ENCODE data around the gene CD2.

Gene CD2

GRCh38 chr1:116762781-116763115 lies 8.5 kb downstream of the CD2 start:
- TF ChIP-seq CTCF (IDR thresholded peaks at IDR 0.05; ENCODE audit: low read depth, low read length, missing control alignments), result no peak
- H3K4me3 ChIP-seq (ENCODE audit: low read depth, low read length), result no peak overlapping the region
- in situ Hi-C loops (cut with HindIII; ENCODE audit: low sequenced_read_pairs), result no loop called here
- no peak for DNase-seq (ENCODE audit: low read depth)

- H3K4me3 ChIP-seq (ENCODE audit: low read depth, low read length), result no peak overlapping the region
- DNase-seq (ENCODE audit: low read depth), result no peak
- no peak for TF ChIP-seq CTCF (IDR thresholded peaks at IDR 0.05; ENCODE audit: low read depth, low read length, missing control alignments)
- in situ Hi-C loops (cut with HindIII; ENCODE audit: low sequenced_read_pairs), result no loop called here
These were observed 9.0 kb downstream of the CD2 start for GRCh38 chr1:116763116-116763786.

GRCh38 chr1:116763787-116764465 lies 9.7 kb downstream of the CD2 start:
- no peak for DNase-seq (ENCODE audit: low read depth)
- H3K4me3 ChIP-seq (ENCODE audit: low read depth, low read length), result no peak overlapping the region
- in situ Hi-C loops (cut with HindIII; ENCODE audit: low sequenced_read_pairs), result no loop called here
- peak; percentile 49 for TF ChIP-seq CTCF (IDR thresholded peaks at IDR 0.05; ENCODE audit: low read depth, low read length, missing control alignments)

GRCh38 chr1:116764466-116764898 lies 10.3 kb downstream of the CD2 start:
- DNase-seq (ENCODE audit: low read depth), result no peak
- no peak overlapping the region for H3K4me3 ChIP-seq (ENCODE audit: low read depth, low read length)
- in situ Hi-C loops (cut with HindIII; ENCODE audit: low sequenced_read_pairs), result no loop called here
- TF ChIP-seq CTCF (IDR thresholded peaks at IDR 0.05; ENCODE audit: low read depth, low read length, missing control alignments), result no peak

GRCh38 chr1:116764906-116765862 lies 11.0 kb downstream of the CD2 start:
- no peak for TF ChIP-seq CTCF (IDR thresholded peaks at IDR 0.05; ENCODE audit: low read depth, low read length, missing control alignments)
- no peak for DNase-seq (ENCODE audit: low read depth)
- in situ Hi-C loops (cut with HindIII; ENCODE audit: low sequenced_read_pairs), result no loop called here
- H3K4me3 ChIP-seq (ENCODE audit: low read depth, low read length), result no peak overlapping the region

- H3K4me3 ChIP-seq (ENCODE audit: low read depth, low read length), result no peak overlapping the region
- TF ChIP-seq CTCF (IDR thresholded peaks at IDR 0.05; ENCODE audit: low read depth, low read length, missing control alignments), result no peak
- in situ Hi-C loops (cut with HindIII; ENCODE audit: low sequenced_read_pairs), result no loop called here
- DNase-seq (ENCODE audit: low read depth), result no peak
These were observed 11.7 kb downstream of the CD2 start for GRCh38 chr1:116765962-116766361.

All from astrocyte of the cerebellum (primary cell).